Smooth muscle cell of the pulmonary artery (primary cell): ENCODE measurements around the gene SLC30A3. TPM values are rescaled to one million over a fixed set of nuclear protein-coding genes. Genes with fewer than 3 reads are reported as not detected.

Source experiments
- total RNA-seq: library from RNA; depleted of rRNA; stranded (reverse); fragments of >200 nt; gene quantifications from 2 replicates; pipeline ENCODE4 v1.2.3, GENCODE V29; 2014

SLC30A3 gene
- total RNA-seq = 0.03 and 0.26 TPM in 2 replicates

GRCh38 chr2:27262379-27263286 is at the start of gene SLC30A3:
SLC30A3 (minus strand) TSS chr2:27263047; CDS start chr2:27262906, 141 bp downstream.

GRCh38 chr2:27308359-27308881 is 45.6 kb upstream of the SLC30A3 start, which contains the start of gene UCN:
UCN (minus strand) TSS chr2:27308445; CDS start chr2:27307895, 550 bp downstream.

GRCh38 chr2:27281855-27282559 is 19.2 kb upstream of the SLC30A3 start, which contains the start of gene TRIM54:
TRIM54 (plus strand) TSS chr2:27282429; CDS start chr2:27282732, 303 bp downstream.

GRCh38 chr2:27275211-27276150 is 12.6 kb upstream of the SLC30A3 start, which contains the start of gene DNAJC5G:
DNAJC5G (plus strand) TSS chr2:27275433; CDS start chr2:27276729, 1,296 bp downstream.

GRCh38 chr2:27217173-27218121 is 45.4 kb downstream of the SLC30A3 start, which contains the start of gene CAD:
CAD (plus strand) TSS chr2:27217369; CDS start chr2:27217552, 183 bp downstream.

GRCh38 chr2:27211943-27212625 is 50.8 kb downstream of the SLC30A3 start, which contains the start of the genes ATRAID and SLC5A6:
ATRAID (plus strand) TSS chr2:27212041; CDS start chr2:27212369, 328 bp downstream.
SLC5A6 (minus strand) TSS chr2:27212268; CDS start chr2:27207650, 4,618 bp downstream.

Other genes with a start within 250 kb of the SLC30A3 start
- 45.8 and 49.5 TPM in 2 replicates for gene TMEM214, start 230.1 kb downstream of the SLC30A3 start, total RNA-seq
- 17.8 and 23.9 TPM in 2 replicates for gene AGBL5, start 211.4 kb downstream of the SLC30A3 start, total RNA-seq
- 378 and 636 TPM in 2 replicates for gene OST4, start 191.4 kb downstream of the SLC30A3 start, total RNA-seq
- gene EMILIN1, start 184.4 kb downstream of the SLC30A3 start, total RNA-seq = 283 and 480 TPM in 2 replicates
- 0.98 and 0.99 TPM in 2 replicates for gene KHK, start 176.3 kb downstream of the SLC30A3 start, total RNA-seq
- gene CGREF1, start 143.9 kb downstream of the SLC30A3 start, total RNA-seq = 30.5 and 40.8 TPM in 2 replicates
- gene ABHD1, start 139.2 kb downstream of the SLC30A3 start, total RNA-seq = 0.13 and 0.20 TPM in 2 replicates
- gene PREB, start 128.4 kb downstream of the SLC30A3 start, total RNA-seq = 43.3 and 48.8 TPM in 2 replicates
- not detected in 2 replicates for gene PRR30, start 123.6 kb downstream of the SLC30A3 start, total RNA-seq
- not detected in 2 replicates for gene TCF23, start 114.0 kb downstream of the SLC30A3 start, total RNA-seq
- 155 and 179 TPM in 2 replicates for gene ATRAID, start 51.0 kb downstream of the SLC30A3 start, total RNA-seq
- 17.2 and 25.6 TPM in 2 replicates for gene SLC5A6, start 50.8 kb downstream of the SLC30A3 start, total RNA-seq
- gene CAD, start 45.7 kb downstream of the SLC30A3 start, total RNA-seq = 37.3 and 75.5 TPM in 2 replicates
- gene DNAJC5G, start 12.4 kb upstream of the SLC30A3 start, total RNA-seq = not detected in 2 replicates
- 0.10 TPM in 1 of 2 replicates, not detected in the other for gene TRIM54, start 19.4 kb upstream of the SLC30A3 start, total RNA-seq
- 0.85 and 1.2 TPM in 2 replicates for gene UCN, start 45.4 kb upstream of the SLC30A3 start, total RNA-seq
- gene MPV17, start 60.0 kb upstream of the SLC30A3 start, total RNA-seq = 71.7 and 83.5 TPM in 2 replicates
- gene GTF3C2, start 93.7 kb upstream of the SLC30A3 start, total RNA-seq = 24.6 and 31.1 TPM in 2 replicates
- 25.2 and 27.7 TPM in 2 replicates for gene EIF2B4, start 107.3 kb upstream of the SLC30A3 start, total RNA-seq
- 111 and 145 TPM in 2 replicates for gene SNX17, start 107.6 kb upstream of the SLC30A3 start, total RNA-seq
- gene ZNF513, start 117.7 kb upstream of the SLC30A3 start, total RNA-seq = 8.9 and 10.6 TPM in 2 replicates
- gene PPM1G, start 146.5 kb upstream of the SLC30A3 start, total RNA-seq = 59.6 and 68.3 TPM in 2 replicates
- gene NRBP1, start 165.6 kb upstream of the SLC30A3 start, total RNA-seq = 99.9 and 108 TPM in 2 replicates
- 0.39 TPM in 1 of 2 replicates, not detected in the other for gene KRTCAP3, start 179.3 kb upstream of the SLC30A3 start, total RNA-seq
- gene IFT172, start 226.7 kb upstream of the SLC30A3 start, total RNA-seq = 38.3 and 43.3 TPM in 2 replicates
- 39.9 and 52.9 TPM in 2 replicates for gene FNDC4, start 232.2 kb upstream of the SLC30A3 start, total RNA-seq
- gene GCKR, start 233.8 kb upstream of the SLC30A3 start, total RNA-seq = 7.4 and 8.5 TPM in 2 replicates